CD8-positive, alpha-beta memory T cell (primary cell): ENCODE data around the gene LIN37. TPM values are rescaled to one million over a fixed set of nuclear protein-coding genes. Genes with fewer than 3 reads are reported as not detected.
A peak's percentile ranks its signal among the peaks of the same experiment; 100 is the strongest.
"Not testable (repeated sequence)": the region's sequence is repeated elsewhere in the genome, so short reads cannot be mapped to it uniquely, and the experiment has no call there.

Experiments used
- CTCF ChIA-PET: fragments of 350-600 bp; sonication (Branson Sonifier 250); formaldehyde crosslinking; loops from one replicate; lab custom pipeline; 2021; ENCODE audit warnings: antibody characterized with exemption; lab: Charles Lee
- POLR2A ChIA-PET: fragments of 350-600 bp; sonication (Branson Sonifier 250); formaldehyde crosslinking; loops from one replicate; lab custom pipeline; 2021; ENCODE audit warnings: antibody characterized with exemption; lab: Charles Lee
- DNase-seq, 5 donors: peaks; one replicate each; pipeline versions ENCODE4 v3.0.0 to v3.0.0-alpha.2; 2020 to 2022; ENCODE audit warnings: mixed read lengths in 1 of 5
- H3K27ac ChIP-seq: one replicate; pipeline ENCODE4 v1.7.0; 2013; ENCODE audit warnings: low read depth, mild to moderate bottlenecking, low read length, moderate library complexity
- H3K27me3 ChIP-seq: 2 replicates; pipeline ENCODE4 v1.7.0; 2013; ENCODE audit warnings: low read length, mild to moderate bottlenecking; ENCODE audit not compliant: insufficient read depth, poor library complexity, severe bottlenecking
- H3K36me3 ChIP-seq: 2 replicates; pipeline ENCODE4 v1.7.0; 2013; ENCODE audit warnings: mild to moderate bottlenecking, low read length, moderate library complexity; ENCODE audit not compliant: insufficient read depth
- H3K4me1 ChIP-seq: 2 replicates; pipeline ENCODE4 v1.7.0; 2013; ENCODE audit warnings: mild to moderate bottlenecking, low read length, moderate library complexity; ENCODE audit not compliant: insufficient read depth
- H3K4me3 ChIP-seq: 2 replicates; pipeline ENCODE4 v1.7.0; 2013; ENCODE audit warnings: mild to moderate bottlenecking, low read length
- H3K9me3 ChIP-seq: 2 replicates; pipeline ENCODE4 v1.7.0; 2013; ENCODE audit warnings: mild to moderate bottlenecking, low read length
- H3K27ac Mint-ChIP-seq, 8 donors: one replicate each; pipeline ENCODE4 v1.8.0; 2020 to 2021; ENCODE audit warnings: mixed read lengths in 8 of 8, mild to moderate bottlenecking in 6 of 8, inconsistent platforms in 3 of 8, moderate library complexity in 3 of 8
- H3K27me3 Mint-ChIP-seq, 2 donors: one replicate each; pipeline ENCODE4 v1.8.0; 2020 to 2021; ENCODE audit warnings: mixed read lengths in 2 of 2, mild to moderate bottlenecking in 1 of 2, moderate library complexity in 1 of 2
- H3K36me3 Mint-ChIP-seq, 3 donors: one replicate each; pipeline ENCODE4 v1.8.0; 2020 to 2021; ENCODE audit warnings: mixed read lengths in 3 of 3, inconsistent platforms in 1 of 3, mild to moderate bottlenecking in 1 of 3
- H3K4me1 Mint-ChIP-seq, 3 donors: one replicate each; pipeline ENCODE4 v1.8.0; 2020 to 2021; ENCODE audit warnings: mixed read lengths in 3 of 3, inconsistent platforms in 1 of 3, mild to moderate bottlenecking in 1 of 3
- H3K4me3 Mint-ChIP-seq, 7 donors: one replicate each; pipeline ENCODE4 v1.8.0; 2020 to 2021; ENCODE audit warnings: mixed read lengths in 7 of 7, mild to moderate bottlenecking in 6 of 7, moderate library complexity in 4 of 7, inconsistent platforms in 2 of 7
- H3K9me3 Mint-ChIP-seq, 5 donors: one replicate each; pipeline ENCODE4 v1.8.0; 2020 to 2022; ENCODE audit warnings: mixed read lengths in 5 of 5, mild to moderate bottlenecking in 3 of 5, moderate library complexity in 2 of 5, inconsistent platforms in 1 of 5
- polyA plus RNA-seq: library from polyadenylated mRNA; unstranded; fragments of 300-500 nt; fragmentation: Illumina TruSeq; gene quantifications from one replicate; pipeline ENCODE4 v1.2.3, GENCODE V29; 2021
- total RNA-seq, 2 experiments: library from RNA; stranded (reverse); gene quantifications; one replicate each; pipeline ENCODE4 v1.2.3, GENCODE V29; 2021

LIN37 gene
- total and polyA plus RNA-seq, 3 experiments from 2014 or later: 8.8 to 12.7 (median 10.5) TPM

DNA sequence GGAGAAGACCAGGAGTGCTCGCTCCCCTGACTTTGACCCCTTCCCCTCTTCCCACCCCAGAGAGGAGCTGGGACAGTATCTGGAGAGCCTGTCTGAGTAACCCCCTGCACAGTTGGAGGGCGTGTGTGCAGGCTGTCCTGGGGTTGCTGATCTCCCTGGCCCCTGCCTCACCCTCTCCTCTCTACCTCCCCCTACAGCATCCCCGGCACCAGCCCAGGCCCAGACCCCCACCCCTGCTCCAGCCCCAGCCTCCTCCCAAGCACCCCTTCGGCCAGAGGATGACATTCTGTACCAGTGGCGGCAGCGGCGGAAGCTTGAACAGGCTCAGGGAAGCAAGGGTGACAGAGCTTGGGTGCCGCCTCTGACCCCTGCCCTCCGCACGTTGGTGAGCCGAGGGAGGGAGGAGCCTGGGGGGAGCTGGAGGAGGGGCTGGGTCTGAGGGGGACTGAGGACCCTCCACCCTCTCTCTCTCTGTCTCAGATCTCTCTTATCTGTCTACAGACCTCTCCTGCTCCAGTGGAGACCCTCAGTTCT, 18.3 kb downstream of the LIN37 start:
- no peaks in the 10 kb centered on the region for H3K36me3 ChIP-seq
- no peaks in the 10 kb centered on the region for H3K27me3 ChIP-seq
- no peak overlapping the region for H3K27ac ChIP-seq
- Mint-ChIP-seq H3K36me3 (peaks cover 0 to 47% (median 0%) of the 10 kb centered on the region in 3 donors), H3K4me3 (no peak overlapping the region), H3K27ac (peak overlapping the region in 1 of 8 donors; percentile 57), H3K27me3 (no peaks in the 10 kb centered on the region), H3K9me3 (no peaks in the 10 kb centered on the region), H3K4me1 (no peaks in the 10 kb centered on the region)
- no peaks in the 10 kb centered on the region for H3K4me1 ChIP-seq
- ChIA-PET POLR2A (no interaction called here), CTCF (interaction anchor here (0.6 kb wide), 1 partner anchor 141 kb away, joined by 4 read pairs; no protein-coding TSS in a partner anchor)
- no peaks in the 10 kb centered on the region for H3K9me3 ChIP-seq
- DNase-seq: no peak
- no peak overlapping the region for H3K4me3 ChIP-seq

DNA sequence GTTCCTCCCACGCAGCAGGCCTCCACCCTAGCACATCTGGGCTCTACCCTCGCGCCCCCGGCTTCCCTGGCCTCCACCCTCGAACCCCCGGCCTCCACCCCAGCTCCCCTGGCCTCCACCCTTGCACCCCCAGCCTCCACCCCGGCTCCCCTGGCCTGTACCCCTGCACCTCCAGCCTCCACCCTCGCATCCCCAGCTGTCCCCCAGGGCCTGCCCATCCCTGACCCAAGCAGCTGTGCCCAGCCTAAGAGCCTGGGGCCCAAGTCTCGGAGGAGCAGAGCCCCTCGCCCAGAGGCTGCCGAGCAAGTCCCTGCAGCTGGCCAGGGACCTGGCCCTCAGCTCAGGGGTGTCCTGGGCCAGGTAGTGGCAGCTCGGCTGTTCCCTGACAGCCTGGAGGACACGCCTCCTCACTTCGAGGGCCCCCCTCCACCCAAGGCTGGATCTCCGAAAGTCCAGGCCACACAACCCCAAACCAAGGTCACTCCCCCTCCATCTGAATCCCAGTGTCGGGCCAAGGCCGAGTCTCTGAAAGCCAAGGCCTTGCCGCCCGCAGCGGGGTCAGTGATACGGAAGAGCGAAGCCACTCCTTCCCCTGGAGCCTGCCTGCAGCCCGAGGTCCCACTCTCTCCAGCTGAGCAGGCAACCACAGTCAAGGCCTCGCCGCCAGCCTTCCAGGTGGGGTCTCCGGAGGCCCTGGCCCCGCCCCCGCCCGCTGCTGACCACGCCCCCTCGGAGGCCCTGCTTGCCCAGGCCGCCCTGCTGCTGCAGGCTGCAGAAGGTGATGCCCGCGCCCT, 19.1 kb downstream of the LIN37 start:
- H3K27ac Mint-ChIP-seq: no peak overlapping the region
- H3K9me3 ChIP-seq: no peaks in the 10 kb centered on the region
- no peaks in the 10 kb centered on the region for H3K27me3 ChIP-seq
- ChIA-PET POLR2A (no interaction called here), CTCF (interaction anchor here (0.6 kb wide), 1 partner anchor 142 kb away, joined by 4 read pairs; no protein-coding TSS in a partner anchor)
- H3K4me1 Mint-ChIP-seq: no peaks in the 10 kb centered on the region
- no peak overlapping the region for H3K27ac ChIP-seq
- H3K4me1 ChIP-seq: no peaks in the 10 kb centered on the region
- H3K4me3 Mint-ChIP-seq: no peak overlapping the region
- H3K4me3 ChIP-seq: no peak overlapping the region
- H3K9me3 Mint-ChIP-seq: no peaks in the 10 kb centered on the region
- H3K27me3 Mint-ChIP-seq: no peaks in the 10 kb centered on the region
- H3K36me3 Mint-ChIP-seq: peaks cover 0 to 40% (median 0%) of the 10 kb centered on the region in 3 donors
- H3K36me3 ChIP-seq: no peaks in the 10 kb centered on the region
- DNase-seq: no peak

DNA sequence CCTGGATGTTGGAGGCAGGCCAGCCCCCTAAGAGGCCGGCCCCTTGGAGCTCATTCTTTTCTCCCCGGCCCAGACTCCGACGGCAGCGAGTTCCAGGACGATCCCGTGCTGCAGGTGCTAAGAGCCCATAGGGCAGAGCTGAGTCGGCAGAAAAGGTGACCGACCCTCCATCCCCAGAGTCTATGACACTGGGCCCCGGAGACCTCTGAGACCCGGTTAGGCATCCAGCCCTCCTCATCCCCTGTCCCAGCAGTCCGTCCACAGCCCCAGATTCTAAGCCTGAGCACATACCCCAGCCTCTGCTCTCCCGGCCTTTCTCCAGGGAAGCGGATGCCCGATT, 19.7 kb downstream of the LIN37 start:
- H3K36me3 ChIP-seq: no peaks in the 10 kb centered on the region
- no peak for DNase-seq
- ChIA-PET POLR2A (no interaction called here), CTCF (no interaction called here)
- H3K9me3 ChIP-seq: no peaks in the 10 kb centered on the region
- H3K9me3 Mint-ChIP-seq: no peaks in the 10 kb centered on the region
- peaks cover 0 to 40% (median 0%) of the 10 kb centered on the region in 3 donors for H3K36me3 Mint-ChIP-seq
- H3K27me3 ChIP-seq: no peaks in the 10 kb centered on the region
- H3K27me3 Mint-ChIP-seq: no peaks in the 10 kb centered on the region
- H3K27ac Mint-ChIP-seq: no peak overlapping the region
- no peaks in the 10 kb centered on the region for H3K4me1 ChIP-seq
- H3K4me1 Mint-ChIP-seq: peaks cover 0 to 2% (median 0%) of the 10 kb centered on the region in 3 donors
- H3K4me3 ChIP-seq: no peak overlapping the region
- no peak overlapping the region for H3K27ac ChIP-seq
- no peak overlapping the region for H3K4me3 Mint-ChIP-seq

DNA sequence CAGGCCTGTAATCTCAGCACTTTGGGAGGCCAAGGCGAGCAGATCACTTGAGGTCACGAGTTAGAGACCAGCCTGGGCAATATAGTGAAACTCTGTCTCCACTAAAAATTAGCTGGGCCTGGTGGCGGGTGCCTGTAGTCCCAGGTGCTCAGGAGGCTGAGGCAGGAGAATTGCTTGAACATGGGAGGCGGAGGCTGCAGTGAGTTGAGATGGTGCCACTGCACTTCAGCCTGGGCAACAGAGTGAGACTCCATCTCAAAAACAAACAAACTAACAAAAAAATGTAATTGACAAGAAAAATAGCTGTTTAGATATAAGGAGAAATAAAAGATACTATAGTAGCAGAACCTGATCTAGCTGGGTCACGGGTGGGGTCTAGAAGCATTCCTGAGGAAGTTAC, 24.0 kb downstream of the LIN37 start:
- Mint-ChIP-seq H3K4me1 (peaks cover 21 to 23% (median 22%) of the 10 kb centered on the region in 3 donors), H3K27ac (peak overlapping the region in 1 of 8 donors; percentile 89), H3K36me3 (peaks cover 0 to 10% (median 0%) of the 10 kb centered on the region in 3 donors)
- H3K27me3 Mint-ChIP-seq, H3K27ac ChIP-seq, H3K4me3 ChIP-seq, DNase-seq, H3K4me3 Mint-ChIP-seq, CTCF ChIA-PET, H3K27me3 ChIP-seq, H3K9me3 ChIP-seq, H3K9me3 Mint-ChIP-seq, H3K36me3 ChIP-seq, POLR2A ChIA-PET: not testable (repeated sequence)
- peaks cover 17% of the 10 kb centered on the region for H3K4me1 ChIP-seq

DNA sequence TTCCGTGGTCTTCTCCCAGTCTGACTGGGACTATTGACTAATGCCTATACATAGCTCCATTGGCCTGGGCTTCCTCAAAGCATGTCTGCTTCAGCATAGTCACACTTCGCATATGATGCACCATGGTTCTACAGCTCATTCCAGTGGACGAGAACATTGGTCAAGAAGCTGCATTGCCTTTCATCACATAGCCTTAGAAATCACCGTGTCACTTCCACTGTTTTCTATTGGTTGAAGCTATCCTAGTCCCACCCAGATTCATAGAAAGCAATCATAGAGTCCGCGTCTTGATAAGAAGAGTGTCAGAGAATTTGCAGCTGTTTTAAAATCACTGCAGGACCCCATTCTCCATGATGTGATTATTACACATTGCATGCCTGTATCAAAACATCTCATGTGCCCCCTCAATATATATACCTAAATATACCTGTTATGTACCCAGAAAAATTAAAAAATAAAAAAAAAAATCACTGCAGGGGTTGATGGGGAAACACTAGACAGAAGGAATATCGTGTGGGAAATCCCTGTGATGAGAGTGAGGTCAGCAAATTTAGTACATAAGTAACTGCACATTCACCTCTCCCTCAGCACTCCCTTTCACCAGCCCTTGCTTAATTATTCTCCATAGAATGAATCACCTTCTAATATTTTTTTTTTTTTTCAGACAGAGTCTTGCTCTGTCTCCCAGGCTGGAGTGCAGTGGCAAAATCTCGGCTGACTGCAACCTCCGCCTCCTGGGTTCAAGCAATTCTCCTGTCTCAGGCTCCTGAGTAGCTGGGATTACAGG, 24.8 kb downstream of the LIN37 start:
- peaks cover 21 to 23% (median 22%) of the 10 kb centered on the region in 3 donors for H3K4me1 Mint-ChIP-seq
- Histone ChIP-seq H3K4me1 (peaks cover 17% of the 10 kb centered on the region), H3K9me3 (no peaks in the 10 kb centered on the region), H3K27ac (no peak overlapping the region), H3K27me3 (no peaks in the 10 kb centered on the region), H3K36me3 (no peaks in the 10 kb centered on the region), H3K4me3 (no peak overlapping the region)
- no peak for DNase-seq
- H3K36me3 Mint-ChIP-seq: peaks cover 0 to 7% (median 0%) of the 10 kb centered on the region in 3 donors
- H3K4me3 Mint-ChIP-seq: peak overlapping the region in 1 of 7 donors; percentile 48
- no peaks in the 10 kb centered on the region for H3K9me3 Mint-ChIP-seq
- ChIA-PET CTCF (no interaction called here), POLR2A (interaction anchor here (0.6 kb wide), 1 partner anchor 28 kb away, joined by 5 read pairs; no protein-coding TSS in a partner anchor)
- H3K27ac Mint-ChIP-seq: no peak overlapping the region
- H3K27me3 Mint-ChIP-seq: no peaks in the 10 kb centered on the region

DNA sequence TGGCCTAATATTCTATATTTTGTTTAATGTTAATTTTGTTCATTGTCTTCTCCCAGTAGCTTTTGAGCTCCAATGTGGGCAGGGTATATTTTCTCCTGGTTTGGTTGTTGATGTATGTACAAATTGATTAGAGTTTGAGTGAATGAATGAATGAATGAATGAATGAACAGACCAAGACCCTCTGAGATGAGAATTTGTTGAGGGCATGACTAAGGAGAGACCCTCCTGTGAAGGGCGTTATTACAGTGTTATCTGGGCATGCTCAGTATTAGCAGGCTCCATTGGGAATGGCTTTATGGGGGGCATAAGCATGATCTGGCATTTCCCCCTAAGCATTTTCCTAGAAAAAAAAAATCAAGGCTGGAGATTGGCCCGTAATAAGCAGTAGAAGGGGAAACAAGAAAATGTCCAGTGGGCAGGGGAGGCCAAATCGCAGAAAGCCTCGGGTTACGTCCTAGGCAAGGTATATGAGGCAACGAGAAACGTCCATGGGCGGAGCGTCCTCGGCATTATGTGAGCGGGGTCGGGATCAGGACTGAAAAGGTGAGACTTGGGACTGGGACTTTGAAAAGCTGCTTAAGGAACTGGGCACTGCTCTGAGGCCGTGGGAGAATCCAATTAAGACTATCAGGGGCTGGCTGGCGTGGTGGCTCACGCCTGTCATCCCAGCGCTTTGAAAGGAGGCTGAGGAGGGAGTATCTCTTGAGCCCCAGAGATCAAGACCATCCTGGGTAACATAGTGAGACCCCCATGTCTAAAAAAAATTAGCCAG, 26.1 kb downstream of the LIN37 start:
- Mint-ChIP-seq H3K27ac (peak overlapping the region in 3 of 8 donors; percentile 72 to 80 (median 74)), H3K4me1 (peaks cover 21 to 23% (median 22%) of the 10 kb centered on the region in 3 donors), H3K4me3 (peak overlapping the region; percentile 75 to 95 (median 83)), H3K36me3 (peaks cover 0 to 3% (median 0%) of the 10 kb centered on the region in 3 donors), H3K9me3 (no peaks in the 10 kb centered on the region), H3K27me3 (no peaks in the 10 kb centered on the region)
- DNase-seq: no peak
- ChIA-PET CTCF (interaction anchor here (1.2 kb wide), 1 partner anchor 158 kb away, joined by 3 read pairs; no protein-coding TSS in a partner anchor), POLR2A (no interaction called here)
- Histone ChIP-seq H3K27me3 (no peaks in the 10 kb centered on the region), H3K36me3 (no peaks in the 10 kb centered on the region), H3K4me1 (peaks cover 17% of the 10 kb centered on the region), H3K27ac (no peak overlapping the region), H3K9me3 (no peaks in the 10 kb centered on the region), H3K4me3 (peak overlapping the region; percentile 65)

DNA sequence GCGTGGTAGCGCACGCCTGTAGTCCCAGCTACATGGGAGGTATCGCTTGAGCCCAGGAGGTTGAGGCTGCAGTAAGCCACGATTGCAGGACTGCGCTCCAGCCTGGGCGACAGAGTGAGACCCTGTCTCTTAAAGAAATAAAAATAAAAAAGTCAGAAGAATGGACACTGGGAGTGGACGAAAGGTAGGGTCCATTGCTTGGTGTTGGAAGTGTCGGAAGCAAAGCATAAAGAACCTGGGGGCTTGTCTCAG, 26.6 kb downstream of the LIN37 start:
- peak overlapping the region; percentile 65 for H3K4me3 ChIP-seq
- H3K27me3 ChIP-seq: no peaks in the 10 kb centered on the region
- Mint-ChIP-seq H3K36me3 (peaks cover 0 to 6% (median 0%) of the 10 kb centered on the region in 3 donors), H3K4me1 (peaks cover 21 to 23% (median 22%) of the 10 kb centered on the region in 3 donors), H3K27me3 (no peaks in the 10 kb centered on the region), H3K9me3 (no peaks in the 10 kb centered on the region), H3K27ac (peak overlapping the region in 5 of 8 donors; percentile 35 to 80 (median 72)), H3K4me3 (peak overlapping the region; percentile 75 to 95 (median 83))
- no peaks in the 10 kb centered on the region for H3K36me3 ChIP-seq
- H3K9me3 ChIP-seq: no peaks in the 10 kb centered on the region
- no peak for DNase-seq
- ChIA-PET POLR2A (no interaction called here), CTCF (interaction anchor here (1.2 kb wide), 1 partner anchor 157 kb away, joined by 3 read pairs; no protein-coding TSS in a partner anchor)
- peaks cover 17% of the 10 kb centered on the region for H3K4me1 ChIP-seq
- H3K27ac ChIP-seq: no peak overlapping the region
